MCF 10A (cell line): Measurements from ENCODE around the gene DHRS1. TPM values are rescaled to one million over a fixed set of nuclear protein-coding genes. Genes with fewer than 3 reads are reported as not detected.

ENCODE experiments used
- BruUV-seq: library from RNA; stranded (reverse); fragments of 400-500 nt; replicated peaks from 2 replicates; lab custom pipeline; 2021; lab: Mats Ljungman, UMichigan
- CTCF ChIA-PET: fragments of 300-600 bp; sonication (Branson Sonifier 250); formaldehyde crosslinking; extraction: SDS; loops from one replicate; lab custom pipeline; 2021; ENCODE audit warnings: antibody characterized with exemption, inconsistent platforms; lab: Yijun Ruan, JAX
- POLR2A ChIA-PET: fragments of 300-600, 350-650 bp; sonication (Branson Sonifier 250); formaldehyde crosslinking; extraction: SDS; loops from one replicate; lab custom pipeline; 2020; ENCODE audit warnings: antibody characterized with exemption, inconsistent platforms; lab: Yijun Ruan, JAX
- DNase-seq: peaks from one replicate; pipeline ENCODE4 v3.0.0-alpha.2; 2018; ENCODE audit not compliant: unreplicated experiment
- H3K27ac Mint-ChIP-seq: one replicate; pipeline ENCODE4 v1.8.0; 2022; ENCODE audit warnings: mild to moderate bottlenecking, low read depth, mixed read lengths; ENCODE audit not compliant: unreplicated experiment
- H3K27me3 Mint-ChIP-seq: one replicate; pipeline ENCODE4 v1.8.0; 2022; ENCODE audit warnings: mixed read lengths; ENCODE audit not compliant: insufficient read depth, unreplicated experiment
- H3K36me3 Mint-ChIP-seq: one replicate; pipeline ENCODE4 v1.8.0; 2022; ENCODE audit warnings: mild to moderate bottlenecking, moderate library complexity, mixed read lengths; ENCODE audit not compliant: insufficient read depth, unreplicated experiment
- H3K4me1 Mint-ChIP-seq: one replicate; pipeline ENCODE4 v1.8.0; 2022; ENCODE audit warnings: mixed read lengths; ENCODE audit not compliant: insufficient read depth, unreplicated experiment
- H3K4me3 Mint-ChIP-seq: one replicate; pipeline ENCODE4 v1.8.0; 2022; ENCODE audit warnings: mild to moderate bottlenecking, moderate library complexity, mixed read lengths; ENCODE audit not compliant: unreplicated experiment
- H3K9me3 Mint-ChIP-seq: one replicate; pipeline ENCODE4 v1.8.0; 2022; ENCODE audit warnings: mixed read lengths; ENCODE audit not compliant: unreplicated experiment
- intact Hi-C: fragments of 100-400 bp; cut with micrococcal nuclease; formaldehyde crosslinking; loops from 2 replicates; pipeline ENCODE4 v1.14.1; 2022
- total RNA-seq: library from RNA; stranded (reverse); gene quantifications from 2 replicates; pipeline ENCODE4 v1.2.3, GENCODE V29; 2022
- TF ChIP-seq, protein P1 (sequence below): fragments of 200-600 bp; IDR thresholded peaks from one replicate; pipeline ENCODE4 v1.8.0; 2022; ENCODE audit warnings: antibody characterized with exemption, mild to moderate bottlenecking; ENCODE audit not compliant: unreplicated experiment

DHRS1 gene
- total RNA-seq, 1 experiment from 2014 or later: 29.7 TPM

DNA sequence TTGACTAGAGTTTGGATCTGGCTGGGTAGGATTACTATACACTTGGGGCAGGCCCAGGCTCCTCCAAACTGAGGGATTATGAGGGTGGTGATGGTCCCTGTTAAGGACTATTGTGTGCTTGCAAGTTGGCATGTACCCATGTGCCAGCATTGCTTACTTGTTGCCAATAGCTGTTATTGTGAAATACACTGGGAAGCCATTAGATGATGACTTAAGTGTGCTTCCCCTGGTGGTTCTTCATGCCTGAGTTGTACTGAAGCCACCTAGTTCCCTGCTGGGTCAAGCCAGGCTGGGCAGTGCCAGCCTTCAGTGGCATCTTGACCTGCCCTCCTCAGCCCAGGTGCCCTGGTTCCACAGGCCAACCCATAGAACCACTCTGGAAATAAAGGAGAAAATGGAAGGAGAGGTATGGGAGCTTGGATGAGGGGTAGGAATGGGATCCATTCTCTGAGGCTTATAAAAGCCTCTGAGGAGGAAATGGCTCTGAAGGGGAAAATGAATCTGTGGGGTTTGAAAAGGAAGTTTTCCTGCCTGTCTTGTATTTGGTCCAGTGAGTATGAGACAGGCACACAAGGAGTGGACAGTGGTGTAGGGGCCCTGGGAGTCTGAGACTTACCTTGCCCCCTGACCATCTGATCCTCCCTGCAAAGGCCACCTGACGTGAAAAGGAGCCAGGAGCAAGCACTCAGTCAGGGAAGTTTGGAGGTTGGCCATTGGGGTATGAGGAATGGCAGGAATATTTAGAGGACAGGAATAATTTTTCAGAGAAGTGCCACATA lies 12.4 kb upstream of the DHRS1 start:
- POLR2A ChIA-PET: interaction anchor here (0.6 to 7.2 kb wide), 9 partner anchors 12 to 125 kb away, joined by 3 to 101 read pairs (median 3); partner anchors contain the start of genes CBLN3, DHRS1, KHNYN and NOP9
- no TSS peak for BruUV-seq
- peaks cover 19% of the 10 kb centered on the region for H3K36me3 Mint-ChIP-seq
- intact Hi-C loops: no loop called here
- peak overlapping the region; percentile 69 for H3K4me3 Mint-ChIP-seq
- no peak overlapping the region for H3K27ac Mint-ChIP-seq
- H3K9me3 Mint-ChIP-seq: no peaks in the 10 kb centered on the region
- CTCF ChIA-PET: interaction anchor here (0.6 to 10.0 kb wide), 9 partner anchors 11 to 122 kb away, joined by 3 to 145 read pairs (median 12); partner anchors contain the start of genes CBLN3, DHRS1, KHNYN and NOP9
- no peaks in the 10 kb centered on the region for H3K27me3 Mint-ChIP-seq
- TF ChIP-seq, protein P1, sequence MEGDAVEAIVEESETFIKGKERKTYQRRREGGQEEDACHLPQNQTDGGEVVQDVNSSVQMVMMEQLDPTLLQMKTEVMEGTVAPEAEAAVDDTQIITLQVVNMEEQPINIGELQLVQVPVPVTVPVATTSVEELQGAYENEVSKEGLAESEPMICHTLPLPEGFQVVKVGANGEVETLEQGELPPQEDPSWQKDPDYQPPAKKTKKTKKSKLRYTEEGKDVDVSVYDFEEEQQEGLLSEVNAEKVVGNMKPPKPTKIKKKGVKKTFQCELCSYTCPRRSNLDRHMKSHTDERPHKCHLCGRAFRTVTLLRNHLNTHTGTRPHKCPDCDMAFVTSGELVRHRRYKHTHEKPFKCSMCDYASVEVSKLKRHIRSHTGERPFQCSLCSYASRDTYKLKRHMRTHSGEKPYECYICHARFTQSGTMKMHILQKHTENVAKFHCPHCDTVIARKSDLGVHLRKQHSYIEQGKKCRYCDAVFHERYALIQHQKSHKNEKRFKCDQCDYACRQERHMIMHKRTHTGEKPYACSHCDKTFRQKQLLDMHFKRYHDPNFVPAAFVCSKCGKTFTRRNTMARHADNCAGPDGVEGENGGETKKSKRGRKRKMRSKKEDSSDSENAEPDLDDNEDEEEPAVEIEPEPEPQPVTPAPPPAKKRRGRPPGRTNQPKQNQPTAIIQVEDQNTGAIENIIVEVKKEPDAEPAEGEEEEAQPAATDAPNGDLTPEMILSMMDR: no peak
- peak; percentile 78 for DNase-seq
- peaks cover 37% of the 10 kb centered on the region for H3K4me1 Mint-ChIP-seq

DNA sequence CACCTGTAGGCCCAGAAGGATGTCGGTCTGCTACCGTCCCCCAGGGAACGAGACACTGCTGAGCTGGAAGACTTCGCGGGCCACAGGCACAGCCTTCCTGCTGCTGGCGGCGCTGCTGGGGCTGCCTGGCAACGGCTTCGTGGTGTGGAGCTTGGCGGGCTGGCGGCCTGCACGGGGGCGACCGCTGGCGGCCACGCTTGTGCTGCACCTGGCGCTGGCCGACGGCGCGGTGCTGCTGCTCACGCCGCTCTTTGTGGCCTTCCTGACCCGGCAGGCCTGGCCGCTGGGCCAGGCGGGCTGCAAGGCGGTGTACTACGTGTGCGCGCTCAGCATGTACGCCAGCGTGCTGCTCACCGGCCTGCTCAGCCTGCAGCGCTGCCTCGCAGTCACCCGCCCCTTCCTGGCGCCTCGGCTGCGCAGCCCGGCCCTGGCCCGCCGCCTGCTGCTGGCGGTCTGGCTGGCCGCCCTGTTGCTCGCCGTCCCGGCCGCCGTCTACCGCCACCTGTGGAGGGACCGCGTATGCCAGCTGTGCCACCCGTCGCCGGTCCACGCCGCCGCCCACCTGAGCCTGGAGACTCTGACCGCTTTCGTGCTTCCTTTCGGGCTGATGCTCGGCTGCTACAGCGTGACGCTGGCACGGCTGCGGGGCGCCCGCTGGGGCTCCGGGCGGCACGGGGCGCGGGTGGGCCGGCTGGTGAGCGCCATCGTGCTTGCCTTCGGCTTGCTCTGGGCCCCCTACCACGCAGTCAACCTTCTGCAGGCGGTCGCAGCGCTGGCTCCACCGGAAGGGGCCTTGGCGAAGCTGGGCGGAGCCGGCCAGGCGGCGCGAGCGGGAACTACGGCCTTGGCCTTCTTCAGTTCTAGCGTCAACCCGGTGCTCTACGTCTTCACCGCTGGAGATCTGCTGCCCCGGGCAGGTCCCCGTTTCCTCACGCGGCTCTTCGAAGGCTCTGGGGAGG lies 11.3 kb upstream of the DHRS1 start, which contains the start of gene LTB4R:
TSS of gene LTB4R (plus strand) at position 857 of the 959 bp plus-strand sequence. CDS start 4,150 bp downstream, outside the sequence.
- TF ChIP-seq, protein P1: peak; percentile 19
- ChIA-PET POLR2A (interaction anchor here (0.6 to 7.2 kb wide), 17 partner anchors 11 to 219 kb away, joined by 3 to 101 read pairs (median 5); partner anchors contain the start of genes CBLN3, DHRS1, IRF9 and KHNYN), CTCF (interaction anchor here (0.6 to 10.0 kb wide), 22 partner anchors 8 to 196 kb away, joined by 3 to 145 read pairs (median 7); partner anchors contain the start of genes CBLN3, DHRS1, IPO4 and KHNYN)
- Mint-ChIP-seq H3K36me3 (peaks cover 17% of the 10 kb centered on the region), H3K27me3 (no peaks in the 10 kb centered on the region), H3K9me3 (no peaks in the 10 kb centered on the region), H3K4me3 (peak within 1 kb of the TSS; percentile 69), H3K4me1 (peaks cover 35% of the 10 kb centered on the region), H3K27ac (no peak within 1 kb of the TSS)
- no TSS peak for BruUV-seq
- DNase-seq: peak; percentile 72
- intact Hi-C loops: no loop called here

GRCh38 chr14:24310265-24310645 lies 10.7 kb upstream of the DHRS1 start:
- Mint-ChIP-seq H3K36me3 (peaks cover 21% of the 10 kb centered on the region), H3K27me3 (no peaks in the 10 kb centered on the region), H3K4me3 (peak overlapping the region; percentile 69), H3K27ac (no peak overlapping the region), H3K4me1 (peaks cover 35% of the 10 kb centered on the region), H3K9me3 (no peaks in the 10 kb centered on the region)
- ChIA-PET CTCF (interaction anchor here (0.6 to 10.0 kb wide), 24 partner anchors 9 to 504 kb away, joined by 3 to 145 read pairs (median 6); partner anchors contain the start of genes CBLN3, DHRS1, IPO4 and KHNYN), POLR2A (interaction anchor here (0.7 to 7.2 kb wide), 20 partner anchors 11 to 1601 kb away, joined by 3 to 101 read pairs (median 4); partner anchors contain the start of genes CBLN3, CHMP4A, DHRS1 and IRF9)
- no TSS peak for BruUV-seq
- intact Hi-C loops: no loop called here
- no peak for DNase-seq
- TF ChIP-seq, protein P1: no peak
